GM12875 (cell line): Measurements from ENCODE around the gene RAP1GAP2.

Source experiments
- H3K4me3 ChIP-seq: one replicate; pipeline ENCODE4 v1.5.1; 2011; ENCODE audit warnings: low read depth, low read length, control low read depth
- TF ChIP-seq, protein P1 (sequence below): IDR thresholded peaks from 2 replicates; pipeline ENCODE4 v1.5.1; 2011; ENCODE audit warnings: low read depth, mild to moderate bottlenecking, control low read depth, inconsistent platforms, low read length, moderate library complexity, borderline replicate concordance; ENCODE audit not compliant: insufficient read depth

RAP1GAP2 gene

DNA sequence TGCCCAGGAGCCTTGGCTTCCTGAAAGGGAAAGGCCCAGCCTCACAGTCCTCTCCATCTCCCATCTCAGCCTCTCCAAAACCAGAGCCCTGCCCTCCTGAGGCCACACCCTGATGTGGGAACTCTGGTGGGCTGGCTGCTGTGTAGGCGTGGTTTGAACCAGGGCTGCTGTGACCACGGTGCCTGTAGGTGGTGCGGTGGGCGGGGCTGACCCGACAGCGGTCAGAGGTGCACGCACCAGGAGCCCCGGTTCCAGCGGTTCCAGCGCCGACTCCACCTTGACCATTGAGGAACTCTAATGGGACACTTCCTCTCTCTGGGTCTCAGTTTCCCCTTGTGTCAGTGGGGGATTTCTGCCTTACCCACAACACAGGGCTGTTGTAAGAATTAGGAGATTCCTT is 2.4 kb downstream of the RAP1GAP2 start:
- TF ChIP-seq, protein P1, sequence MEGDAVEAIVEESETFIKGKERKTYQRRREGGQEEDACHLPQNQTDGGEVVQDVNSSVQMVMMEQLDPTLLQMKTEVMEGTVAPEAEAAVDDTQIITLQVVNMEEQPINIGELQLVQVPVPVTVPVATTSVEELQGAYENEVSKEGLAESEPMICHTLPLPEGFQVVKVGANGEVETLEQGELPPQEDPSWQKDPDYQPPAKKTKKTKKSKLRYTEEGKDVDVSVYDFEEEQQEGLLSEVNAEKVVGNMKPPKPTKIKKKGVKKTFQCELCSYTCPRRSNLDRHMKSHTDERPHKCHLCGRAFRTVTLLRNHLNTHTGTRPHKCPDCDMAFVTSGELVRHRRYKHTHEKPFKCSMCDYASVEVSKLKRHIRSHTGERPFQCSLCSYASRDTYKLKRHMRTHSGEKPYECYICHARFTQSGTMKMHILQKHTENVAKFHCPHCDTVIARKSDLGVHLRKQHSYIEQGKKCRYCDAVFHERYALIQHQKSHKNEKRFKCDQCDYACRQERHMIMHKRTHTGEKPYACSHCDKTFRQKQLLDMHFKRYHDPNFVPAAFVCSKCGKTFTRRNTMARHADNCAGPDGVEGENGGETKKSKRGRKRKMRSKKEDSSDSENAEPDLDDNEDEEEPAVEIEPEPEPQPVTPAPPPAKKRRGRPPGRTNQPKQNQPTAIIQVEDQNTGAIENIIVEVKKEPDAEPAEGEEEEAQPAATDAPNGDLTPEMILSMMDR, result no peak
- H3K4me3 ChIP-seq, result no peak overlapping the region

DNA sequence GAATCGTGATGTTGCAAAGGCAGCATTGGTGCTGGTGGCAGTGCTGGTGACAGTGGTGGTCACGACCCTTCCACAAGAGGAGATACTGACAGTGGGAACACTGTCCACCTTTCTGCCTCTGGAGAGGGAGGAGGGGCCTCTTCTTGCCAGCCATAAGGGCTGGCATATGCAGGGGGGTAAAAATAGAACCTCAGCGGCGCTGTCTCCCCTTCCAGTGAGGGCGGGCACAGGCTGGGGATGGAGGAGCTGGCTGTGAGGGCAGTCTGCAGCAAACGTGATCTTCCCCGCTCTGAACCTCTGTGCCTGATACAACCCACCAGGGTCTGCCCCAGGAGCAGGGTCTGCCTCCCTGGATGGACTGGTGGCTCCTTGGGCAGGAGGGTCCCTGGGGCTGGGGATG is 3.4 kb downstream of the RAP1GAP2 start:
- TF ChIP-seq, protein P1, result no peak
- no peak overlapping the region for H3K4me3 ChIP-seq

DNA sequence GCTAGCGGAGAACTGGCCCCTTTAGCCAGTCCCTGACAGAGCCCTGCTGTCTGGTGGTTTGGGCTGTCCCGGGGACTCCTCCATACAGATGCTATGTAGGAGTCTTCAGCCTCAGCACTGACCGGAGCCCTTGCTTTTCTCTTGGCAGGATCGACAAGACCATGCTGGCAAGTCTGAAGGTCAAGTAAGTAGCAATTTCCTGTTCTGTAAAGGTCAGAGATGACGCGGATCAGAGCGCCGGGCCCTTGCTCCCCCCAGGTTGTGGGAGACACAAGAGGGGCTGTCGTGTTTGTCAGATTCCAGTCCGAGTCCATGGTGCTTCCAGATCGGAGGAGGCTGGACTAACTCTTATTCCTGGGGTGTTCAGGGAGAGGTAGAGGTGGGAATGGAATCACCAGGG is 4.1 kb downstream of the RAP1GAP2 start:
- H3K4me3 ChIP-seq, result no peak overlapping the region
- TF ChIP-seq, protein P1, result no peak

DNA sequence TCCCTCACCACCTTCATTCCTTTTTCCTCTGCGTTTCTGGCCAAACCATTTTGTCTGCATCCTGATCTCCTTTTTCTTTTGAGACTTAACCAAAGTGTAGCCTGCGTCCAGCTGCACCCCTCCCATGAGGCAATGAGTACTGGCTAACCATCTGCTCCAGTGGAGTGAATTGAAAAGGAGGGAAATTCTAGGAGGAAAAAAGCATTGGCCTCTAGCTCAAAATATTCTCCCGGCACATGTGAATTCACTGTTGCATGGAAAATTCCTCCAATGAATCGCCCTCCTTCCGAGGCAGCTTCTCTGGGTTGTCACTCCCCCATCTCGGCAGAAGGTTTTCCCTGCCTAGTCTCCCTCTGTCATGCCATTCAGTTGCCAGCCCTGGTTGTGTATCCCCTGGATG is 5.6 kb downstream of the RAP1GAP2 start:
- TF ChIP-seq, protein P1, result no peak

DNA sequence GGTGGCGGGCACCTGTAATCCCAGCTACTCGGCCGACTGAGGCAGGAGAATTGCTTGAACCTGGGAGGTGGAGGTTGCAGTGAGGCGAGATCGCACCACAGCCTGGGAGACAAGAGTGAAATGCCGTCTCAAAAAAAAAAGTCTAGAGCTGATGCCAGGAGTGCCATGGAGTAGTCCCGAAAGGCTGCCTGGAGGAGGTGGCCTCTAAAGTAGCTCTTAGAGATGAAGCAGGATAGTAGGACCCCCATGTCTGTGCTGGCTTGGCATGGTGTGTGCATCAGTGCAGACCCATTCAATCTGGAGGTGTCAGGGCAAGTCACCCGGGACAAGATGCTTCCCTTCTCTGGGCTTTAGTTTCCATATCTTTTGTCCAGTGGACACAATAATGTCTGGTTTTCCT is 6.3 kb downstream of the RAP1GAP2 start:
- TF ChIP-seq, protein P1, result no peak
- H3K4me3 ChIP-seq, result no peak overlapping the region

More for the DNA sequence above, 5.6 kb downstream of the RAP1GAP2 start:
- H3K4me3 ChIP-seq, result no peak overlapping the region

DNA sequence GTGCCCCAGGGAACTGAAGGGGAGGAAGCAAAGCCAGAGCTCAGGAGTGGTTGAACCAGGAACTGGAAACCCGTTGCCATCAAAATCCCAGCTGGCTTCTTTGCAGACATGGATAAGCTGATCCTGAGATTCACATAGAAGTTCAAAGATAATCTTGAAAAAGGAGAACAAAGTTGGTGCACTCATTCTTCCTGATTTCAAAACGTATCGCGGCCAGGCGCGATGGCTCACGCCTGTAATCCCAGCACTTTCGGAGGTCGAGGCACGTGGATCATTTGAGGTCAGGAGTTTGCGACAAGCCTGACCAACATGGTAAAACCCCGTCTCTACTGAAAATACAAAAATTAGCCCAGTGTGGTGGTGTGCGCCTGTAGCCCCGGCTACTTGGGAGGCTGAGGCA is 7.1 kb downstream of the RAP1GAP2 start:
- TF ChIP-seq, protein P1, result no peak
- H3K4me3 ChIP-seq, result no peak overlapping the region

DNA sequence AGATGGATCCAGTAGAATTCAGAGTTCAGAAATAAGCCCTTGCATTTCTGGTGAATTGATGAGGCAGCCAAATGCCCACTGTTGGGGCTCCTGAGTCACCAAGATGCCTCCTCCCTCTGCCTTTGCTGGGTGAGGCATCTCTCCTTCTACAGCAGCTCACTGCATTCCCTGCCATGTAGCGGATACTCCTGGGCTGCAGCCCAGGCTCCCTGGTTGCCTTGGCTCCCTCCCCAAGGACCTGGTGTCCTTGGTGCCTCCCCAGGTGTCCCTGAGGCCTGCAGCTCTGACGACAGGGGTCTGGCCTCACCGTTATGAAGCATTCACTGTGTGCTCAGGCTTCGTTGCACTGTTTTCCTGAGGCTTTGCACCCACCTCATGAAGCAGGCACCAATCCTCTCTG is 7.7 kb downstream of the RAP1GAP2 start:
- H3K4me3 ChIP-seq, result no peak overlapping the region
- TF ChIP-seq, protein P1, result no peak
